Testis (tissue), 2 donors: ENCODE measurements around the gene PAXIP1.

Source experiments
- CTCF ChIP-seq, 3 experiments: fragments of 450-650 bp in 2 of 3; fragments of 200-600 bp in 1 of 3; sonication (generic) in 1 of 3; IDR thresholded peaks; one replicate each; pipeline ENCODE4 v1.5.1; 2016 to 2019; ENCODE audit warnings: antibody characterized with exemption in 3 of 3, mild to moderate bottlenecking in 2 of 3, moderate library complexity in 1 of 3
- POLR2A ChIP-seq: fragments of 450-650 bp; IDR thresholded peaks from one replicate; pipeline ENCODE4 v1.6.1; 2017; ENCODE audit warnings: antibody characterized with exemption, mild to moderate bottlenecking, moderate library complexity

- TF ChIP-seq CTCF (IDR thresholded peaks at IDR 0.05) = no peak
- no peak for TF ChIP-seq POLR2A
Measured at GRCh38 chr7:154977250-154977649, 25.7 kb downstream of the PAXIP1 start.
